ENCODE data around the gene MYH15.

Gene MYH15

DNA sequence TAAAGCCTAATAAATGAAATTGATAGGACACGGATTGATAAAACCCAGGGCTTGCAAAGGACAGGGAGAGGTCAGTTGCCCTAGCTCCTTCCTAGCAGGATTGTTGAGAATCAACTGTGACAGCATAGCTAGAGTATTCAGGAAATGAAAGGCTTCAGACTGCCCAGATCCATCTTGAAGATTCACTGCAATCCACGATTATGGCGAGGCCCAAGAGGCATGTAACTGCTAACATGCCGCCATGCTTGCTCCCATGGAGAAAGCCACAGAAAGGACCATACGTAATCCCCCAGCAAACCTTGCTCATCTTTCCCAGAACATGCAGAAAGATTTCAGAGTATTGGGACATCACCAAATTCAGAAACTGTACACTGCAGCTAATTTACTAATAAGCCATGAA lies 41.3 kb downstream of the MYH15 start:
- DNase-seq = no peak

DNA sequence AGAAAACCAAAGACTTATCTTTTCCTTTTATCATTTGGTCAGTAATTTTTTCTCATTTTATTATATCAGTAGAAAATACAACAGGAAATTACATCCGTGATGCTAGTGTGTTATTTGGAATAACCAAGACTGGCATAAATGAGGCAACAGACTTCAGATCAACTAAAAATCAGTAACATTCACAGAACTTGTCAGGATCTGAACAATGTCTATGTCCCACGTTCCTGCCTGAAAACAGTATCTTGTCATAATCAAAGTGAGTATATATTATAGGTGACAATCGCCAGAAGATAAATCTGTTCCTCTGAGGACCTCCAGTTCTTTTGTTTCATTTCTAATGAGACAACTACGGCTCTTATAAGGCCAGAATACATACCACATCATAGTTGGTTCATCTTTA lies 41.8 kb downstream of the MYH15 start:
- DNase-seq = no peak

- no peak for DNase-seq
Measured at GRCh38 chr3:108462899-108463298, 47.5 kb downstream of the MYH15 start.

DNA sequence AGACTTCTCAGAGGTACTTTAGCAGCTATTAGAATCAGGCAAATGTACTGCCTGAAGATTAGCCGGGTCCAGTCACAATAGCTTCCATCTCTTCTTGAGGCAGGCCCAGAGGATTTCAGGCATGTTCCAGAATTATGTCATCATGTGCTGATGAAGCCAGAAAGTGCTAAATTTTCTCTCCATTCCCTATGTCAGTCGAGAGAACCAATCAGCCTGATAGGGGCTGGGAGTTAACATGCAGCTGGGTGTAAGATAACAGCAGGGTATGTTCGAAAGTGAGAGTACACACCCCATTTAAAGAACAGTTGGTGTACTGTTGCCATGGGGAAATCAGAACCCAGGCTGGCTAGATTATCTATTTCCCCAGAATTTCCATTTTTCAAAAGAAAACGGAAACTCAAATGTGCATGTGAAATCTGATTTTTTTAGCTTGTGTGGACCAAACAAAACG lies 48.7 kb downstream of the MYH15 start:
- no peak for DNase-seq

GRCh38 chr3:108459225-108459624 lies 51.2 kb downstream of the MYH15 start:
- DNase-seq = no peak

DNA sequence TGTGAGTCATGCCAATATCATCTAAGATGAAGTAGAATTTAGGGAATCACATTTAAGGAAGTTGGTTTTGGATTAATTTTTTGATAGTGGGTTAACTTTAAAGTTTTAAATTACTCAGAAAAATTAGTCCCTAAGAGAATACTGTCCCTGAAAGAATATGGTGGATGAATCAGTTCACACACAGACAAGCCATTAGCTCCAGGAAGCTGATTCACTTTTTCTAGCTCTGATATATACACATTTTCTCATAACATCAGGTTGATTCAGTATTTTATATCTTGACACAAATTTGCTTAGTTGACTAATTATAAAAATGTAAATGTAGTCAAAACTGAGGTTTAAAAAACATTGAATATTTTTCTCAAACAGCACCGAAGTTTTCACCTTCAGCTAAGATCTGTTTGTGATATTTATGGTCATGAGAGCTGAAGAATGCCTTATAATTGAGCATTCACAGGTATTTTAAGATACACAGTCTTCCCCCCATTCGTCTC lies 55.1 kb downstream of the MYH15 start:
- DNase-seq = no peak

DNA sequence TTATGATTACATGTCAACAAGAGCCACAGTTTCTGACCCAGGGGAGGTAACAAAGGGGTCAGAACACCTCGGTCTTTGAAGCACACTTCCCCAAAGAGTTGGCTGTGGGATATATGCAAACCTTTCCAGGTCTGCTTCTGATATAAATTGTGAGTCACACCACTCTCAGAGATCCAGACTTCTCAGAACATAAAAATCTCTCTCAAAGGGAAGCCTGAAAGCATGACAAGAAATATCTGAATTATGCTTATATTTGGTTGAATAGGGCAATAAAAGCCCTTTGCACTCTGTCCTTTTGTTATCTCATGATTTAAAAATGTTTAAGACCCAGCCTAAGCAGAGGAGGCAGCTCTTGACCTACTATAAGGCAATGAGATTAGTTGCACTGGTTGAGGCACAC lies 56.8 kb downstream of the MYH15 start:
- DNase-seq = no peak

GRCh38 chr3:108450444-108450843 lies 60.0 kb downstream of the MYH15 start:
- no peak for DNase-seq

DNA sequence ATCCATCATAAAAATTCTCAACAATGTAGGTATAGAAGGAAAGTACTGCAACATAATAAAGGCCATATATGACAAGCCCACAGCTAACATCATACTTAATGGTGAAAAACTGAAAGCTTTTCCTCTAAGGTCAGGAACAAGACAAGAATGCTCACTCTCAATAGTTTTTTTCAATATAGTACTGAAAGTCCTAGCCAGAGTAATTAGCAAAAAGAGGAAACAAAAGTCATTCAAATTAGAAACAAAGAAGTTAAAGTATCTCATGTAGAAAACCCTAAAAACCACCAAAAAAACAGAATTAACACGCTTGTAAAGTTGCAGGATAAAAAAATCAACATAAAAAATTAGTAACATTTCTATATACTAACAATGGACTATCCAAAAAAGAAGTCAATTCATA lies 61.8 kb downstream of the MYH15 start:
- no peak for DNase-seq

GRCh38 chr3:108447096-108447847 lies 63.1 kb downstream of the MYH15 start:
- no peak for DNase-seq

- no peak for DNase-seq
Measured at GRCh38 chr3:108442281-108442680, 68.1 kb downstream of the MYH15 start.

- no peak for DNase-seq
Measured at GRCh38 chr3:108441518-108441917, 68.9 kb downstream of the MYH15 start.

GRCh38 chr3:108441071-108441507 lies 69.3 kb downstream of the MYH15 start:
- no peak for DNase-seq

DNA sequence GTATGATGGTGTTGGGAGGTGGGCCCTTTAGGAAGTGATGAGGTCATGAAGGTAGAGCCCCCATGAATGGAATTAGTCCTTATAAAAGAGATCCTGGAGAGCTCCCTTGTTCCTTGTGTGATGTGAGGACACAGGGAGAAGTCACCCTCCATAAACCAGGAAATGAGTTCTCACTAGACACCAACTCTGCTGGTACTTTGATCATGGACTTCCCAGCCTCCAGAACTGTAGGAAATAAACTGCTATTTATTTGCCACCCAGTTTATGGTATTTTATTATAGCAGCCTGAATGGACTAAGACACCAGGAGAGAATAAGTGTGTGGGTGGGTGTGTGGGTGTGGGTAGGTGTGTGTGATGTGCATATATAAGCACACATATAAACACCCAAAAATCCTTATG lies 71.9 kb downstream of the MYH15 start:
- no peak for DNase-seq

DNA sequence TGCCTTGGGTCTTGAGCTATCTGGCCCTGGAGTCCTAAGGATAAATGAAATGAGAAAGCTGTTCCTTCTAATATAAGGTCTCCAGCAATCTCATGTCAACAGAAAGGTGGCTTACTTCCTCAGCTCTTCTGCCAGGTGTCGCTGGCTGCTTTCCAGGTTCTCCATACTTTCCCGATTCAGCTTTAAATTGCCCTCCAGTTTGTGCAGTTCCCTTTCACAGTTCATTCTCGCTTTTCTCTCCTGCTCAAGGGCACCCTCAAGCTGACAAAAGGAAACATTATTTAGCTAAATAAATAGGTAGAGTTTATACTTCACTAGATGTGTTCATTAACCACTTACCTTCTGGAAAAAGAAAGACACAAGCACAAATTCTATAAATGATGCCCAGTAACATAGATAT lies 73.0 kb downstream of the MYH15 start:
- DNase-seq = no peak

DNA sequence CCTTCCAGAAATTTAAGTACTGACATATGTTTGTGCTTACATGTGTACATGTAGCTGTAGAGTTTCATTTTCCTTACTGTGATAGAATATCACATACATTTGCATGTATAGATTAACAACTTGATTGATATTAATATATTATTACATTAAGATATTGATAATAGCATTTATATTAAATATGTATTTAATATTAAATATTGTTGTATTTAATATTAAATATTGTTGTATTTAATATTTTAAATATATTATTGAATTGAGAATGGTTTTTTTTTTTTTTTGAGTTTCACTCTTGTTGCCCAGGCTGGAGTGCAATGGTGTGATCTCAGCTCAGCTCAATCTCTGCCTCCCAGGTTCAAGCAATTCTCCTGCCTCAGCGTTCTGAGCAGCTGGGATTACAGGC lies 76.5 kb downstream of the MYH15 start:
- no peak for DNase-seq

DNA sequence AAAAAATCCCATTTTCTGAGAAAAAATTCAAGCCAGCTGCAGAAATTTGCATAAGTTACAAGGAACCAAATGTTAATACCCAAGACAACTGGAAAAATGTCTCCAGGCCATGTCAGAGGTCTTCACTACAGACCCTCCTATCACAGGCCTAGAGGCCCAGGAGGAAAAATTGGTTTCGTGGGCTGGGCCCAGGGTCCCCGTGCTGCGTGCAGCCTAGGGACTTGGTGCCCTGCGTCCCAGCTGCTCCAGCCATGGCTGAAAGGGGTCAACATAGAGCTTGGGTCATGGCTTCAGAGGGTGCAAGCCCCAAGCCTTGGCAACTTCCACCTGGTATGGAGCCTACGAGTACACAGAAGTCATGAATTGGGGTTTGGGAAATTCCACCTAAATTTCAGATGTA lies 78.0 kb downstream of the MYH15 start:
- no peak for DNase-seq

DNA sequence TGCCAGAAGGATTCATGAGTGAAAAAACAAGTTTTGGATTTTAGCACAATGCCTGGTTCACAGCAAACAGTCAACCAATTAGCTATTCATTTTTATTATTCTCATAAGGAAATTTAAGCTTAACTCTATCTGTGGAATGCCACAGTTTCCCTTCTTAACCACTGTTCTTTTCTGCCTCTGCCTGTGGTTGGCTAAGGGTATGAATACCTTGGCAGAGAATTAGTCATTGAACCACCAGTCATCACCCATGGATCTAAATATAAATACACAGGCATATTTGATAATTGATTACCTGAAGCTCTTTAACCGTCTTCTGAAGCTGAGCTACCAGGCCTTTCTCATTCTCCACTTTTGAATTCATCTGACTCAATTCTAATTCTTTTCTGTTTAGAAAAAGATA lies 79.9 kb downstream of the MYH15 start:
- no peak for DNase-seq

DNA sequence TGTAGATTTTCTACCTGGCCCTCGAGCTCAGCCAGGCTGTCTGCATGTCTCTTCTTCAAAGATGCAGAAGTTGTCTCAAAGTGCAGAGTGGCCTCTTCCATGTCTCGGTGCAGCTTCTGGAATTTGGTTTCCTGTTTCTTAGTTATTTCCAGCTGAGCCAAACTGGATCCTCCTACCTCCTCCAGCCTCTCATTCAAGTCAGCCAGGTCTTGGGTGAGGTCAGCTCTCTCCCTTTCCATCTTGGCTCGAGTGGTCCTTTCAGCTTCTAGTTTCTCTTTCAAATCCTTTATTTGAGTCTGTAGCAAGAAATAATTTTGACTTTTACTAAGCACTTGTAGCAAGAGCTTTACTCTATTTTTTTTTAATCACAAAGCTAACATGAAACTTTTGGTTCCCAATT lies 81.8 kb downstream of the MYH15 start:
- no peak for DNase-seq

DNA sequence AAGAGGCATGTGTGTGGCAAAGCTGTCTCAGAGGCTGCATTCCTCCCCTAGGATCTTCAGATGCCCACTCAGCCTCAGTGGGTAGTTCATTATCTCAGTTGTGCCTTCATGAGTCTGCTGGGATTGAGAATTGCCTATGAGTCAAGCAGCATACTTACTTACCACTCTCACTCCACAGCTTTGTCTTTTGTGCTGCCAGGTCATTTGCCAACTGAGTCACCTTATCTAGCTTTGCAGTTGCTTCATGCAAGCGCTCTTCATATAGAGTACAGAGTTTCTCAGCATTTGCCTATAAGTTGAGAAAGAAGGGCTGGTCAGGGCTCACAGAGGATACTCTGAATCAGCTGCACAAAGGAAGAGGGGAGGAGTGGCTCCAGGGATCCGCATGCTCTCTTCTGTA lies 89.5 kb downstream of the MYH15 start:
- DNase-seq = no peak

DNA sequence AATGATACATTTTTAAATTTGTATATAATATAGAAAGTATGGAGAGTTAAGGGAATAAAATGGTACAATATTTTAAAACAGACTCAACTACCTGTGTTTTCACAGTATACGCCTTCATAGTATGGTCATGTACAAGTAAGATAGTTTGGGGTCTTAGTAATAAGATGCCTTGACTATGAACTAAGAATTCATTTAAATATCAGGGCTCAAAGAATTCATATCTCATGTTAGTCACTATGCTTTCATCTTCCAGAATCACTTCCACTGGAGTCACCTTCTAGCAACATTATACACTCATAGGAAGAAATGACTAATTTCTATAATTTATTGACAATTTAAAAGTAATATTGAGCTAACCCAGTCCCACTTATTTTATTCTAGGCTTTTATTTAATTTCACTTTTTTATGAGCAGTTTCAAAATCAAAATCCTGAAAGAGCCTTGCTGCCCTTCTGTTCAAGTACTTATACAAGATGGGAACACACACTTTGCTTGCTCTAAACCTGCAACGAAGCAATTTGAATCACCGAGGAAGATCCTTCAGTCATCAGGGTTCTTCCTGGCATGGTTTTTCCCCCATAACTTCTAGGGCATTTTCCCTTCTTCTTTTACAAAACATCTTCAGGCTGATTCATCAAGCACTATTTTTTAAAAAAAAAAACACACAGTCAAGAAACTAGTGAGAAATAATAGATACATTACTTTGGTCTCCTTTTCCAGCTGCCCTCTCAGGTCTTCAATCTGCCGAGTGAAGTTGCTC lies 94.1 kb downstream of the MYH15 start:
- DNase-seq = no peak

GRCh38 chr3:108415661-108416060 lies 94.7 kb downstream of the MYH15 start:
- DNase-seq = no peak

DNA sequence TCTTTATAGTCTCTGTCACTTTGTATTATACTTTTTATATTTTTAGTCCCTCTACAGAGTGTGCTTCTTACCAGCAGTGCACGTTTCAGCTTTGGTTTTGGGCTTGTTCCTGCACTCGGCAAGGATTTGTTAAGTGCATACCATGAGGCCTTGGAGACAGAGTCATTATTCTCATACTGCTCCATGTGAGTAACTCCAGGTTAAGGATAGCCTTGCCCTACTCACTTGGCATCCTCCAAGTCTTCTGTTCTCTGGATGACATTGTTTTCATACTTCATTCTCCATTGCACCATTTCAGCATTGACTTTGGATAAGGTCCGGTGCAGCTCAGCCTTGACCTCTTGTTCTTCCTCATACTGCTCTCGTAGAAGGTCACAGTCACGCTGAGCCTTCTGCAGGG lies 96.4 kb downstream of the MYH15 start:
- no peak for DNase-seq

- DNase-seq = no peak
Measured at GRCh38 chr3:108412121-108412750, 98.2 kb downstream of the MYH15 start.
